HG03135 (cell line): Measurements from ENCODE around the gene MRPL12.

Source experiments
- ATAC-seq: cut with Tn5 transposase; IDR thresholded peaks from one replicate; pipeline ENCODE4 v1.9.1; 2021; ENCODE audit warnings: mild to moderate bottlenecking, moderate library complexity; ENCODE audit not compliant: unreplicated experiment

The MRPL12 gene

GRCh38 chr17:81715107-81715871, 12.1 kb downstream of the MRPL12 start:
- no peak for ATAC-seq

- no peak for ATAC-seq
Observed at GRCh38 chr17:81715872-81716673, 12.9 kb downstream of the MRPL12 start.

- no peak for ATAC-seq
Observed at GRCh38 chr17:81716674-81716996, 13.5 kb downstream of the MRPL12 start.

- ATAC-seq: no peak
Observed at GRCh38 chr17:81717049-81717765, 14.0 kb downstream of the MRPL12 start.

- ATAC-seq: no peak
Observed at GRCh38 chr17:81717766-81718089, 14.6 kb downstream of the MRPL12 start.

GRCh38 chr17:81719410-81720266, 16.5 kb downstream of the MRPL12 start:
- ATAC-seq: no peak

GRCh38 chr17:81720267-81721071, 17.3 kb downstream of the MRPL12 start:
- ATAC-seq: no peak

- no peak for ATAC-seq
Observed at GRCh38 chr17:81722184-81723120, 19.3 kb downstream of the MRPL12 start.

- ATAC-seq: no peak
Observed at GRCh38 chr17:81723651-81724209, 20.6 kb downstream of the MRPL12 start.

- ATAC-seq: no peak
Observed at GRCh38 chr17:81725439-81725838, 22.3 kb downstream of the MRPL12 start.

- no peak for ATAC-seq
Observed at GRCh38 chr17:81726004-81726403, 22.8 kb downstream of the MRPL12 start.

GRCh38 chr17:81727324-81728031, 24.3 kb downstream of the MRPL12 start:
- no peak for ATAC-seq

GRCh38 chr17:81733507-81734404, 30.6 kb downstream of the MRPL12 start:
- no peak for ATAC-seq

- ATAC-seq: no peak
Observed at GRCh38 chr17:81734405-81735263, 31.5 kb downstream of the MRPL12 start.

GRCh38 chr17:81735264-81736102, 32.3 kb downstream of the MRPL12 start:
- no peak for ATAC-seq
